H9 (cell line): ENCODE results near the gene KCNG2. TPM values are rescaled to one million over a fixed set of nuclear protein-coding genes. Genes with fewer than 3 reads are reported as not detected.

Source experiments
- DNase-seq: peaks from one replicate; pipeline ENCODE4 v3.0.0-alpha.2; 2017
- H2AFZ ChIP-seq: one replicate; pipeline ENCODE4 v1.6.1; 2013; ENCODE audit warnings: mild to moderate bottlenecking, low read length, control low read depth, moderate library complexity
- H2AK5ac ChIP-seq: 2 replicates; pipeline ENCODE4 v1.6.1; 2013; ENCODE audit warnings: low read length, control low read depth, mixed read lengths; ENCODE audit not compliant: insufficient read length
- H2BK120ac ChIP-seq: one replicate; pipeline ENCODE4 v1.6.1; 2013; ENCODE audit warnings: low read depth, mild to moderate bottlenecking, low read length, control low read depth, inconsistent platforms; ENCODE audit not compliant: poor library complexity, severe bottlenecking
- H2BK12ac ChIP-seq: 2 replicates; pipeline ENCODE4 v1.6.1; 2013; ENCODE audit warnings: low read length, control low read depth, mixed read lengths, low read depth; ENCODE audit not compliant: insufficient read length
- H2BK15ac ChIP-seq: 2 replicates; pipeline ENCODE4 v1.6.1; 2013; ENCODE audit warnings: low read depth, low read length, control low read depth
- H2BK20ac ChIP-seq: one replicate; pipeline ENCODE4 v1.6.1; 2013; ENCODE audit warnings: low read depth, mild to moderate bottlenecking, low read length, control low read depth, inconsistent platforms; ENCODE audit not compliant: poor library complexity, severe bottlenecking
- H2BK5ac ChIP-seq: 2 replicates; pipeline ENCODE4 v1.6.1; 2013; ENCODE audit warnings: low read length, control low read depth, mixed read lengths; ENCODE audit not compliant: insufficient read length
- H3K14ac ChIP-seq: 2 replicates; pipeline ENCODE4 v1.6.1; 2013; ENCODE audit warnings: low read length, control low read depth; ENCODE audit not compliant: insufficient read depth
- H3K18ac ChIP-seq: 2 replicates; pipeline ENCODE4 v1.6.1; 2013; ENCODE audit warnings: low read depth, mild to moderate bottlenecking, mixed read lengths, low read length, control low read depth; ENCODE audit not compliant: insufficient read length
- H3K23ac ChIP-seq: 2 replicates; pipeline ENCODE4 v1.6.1; 2013; ENCODE audit warnings: low read length, control low read depth, mixed read lengths, low read depth; ENCODE audit not compliant: insufficient read length
- H3K23me2 ChIP-seq: 2 replicates; pipeline ENCODE4 v1.6.1; 2013; ENCODE audit warnings: low read depth, mild to moderate bottlenecking, mixed read lengths, low read length, control low read depth; ENCODE audit not compliant: insufficient read length, poor library complexity, severe bottlenecking
- H3K27ac ChIP-seq: 2 replicates; pipeline ENCODE4 v1.5.1; 2013; ENCODE audit warnings: low read length, control low read depth, mixed read lengths, low read depth; ENCODE audit not compliant: insufficient read length
- H3K27me3 ChIP-seq: 2 replicates; pipeline ENCODE4 v1.6.1; 2013; ENCODE audit warnings: low read length, control low read depth, inconsistent platforms; ENCODE audit not compliant: insufficient read depth
- H3K4ac ChIP-seq: 2 replicates; pipeline ENCODE4 v1.6.1; 2013; ENCODE audit warnings: low read depth, mild to moderate bottlenecking, control low read depth, inconsistent platforms, low read length, moderate library complexity
- H3K4me1 ChIP-seq: 2 replicates; pipeline ENCODE4 v1.6.1; 2013; ENCODE audit warnings: low read length, control low read depth, inconsistent platforms; ENCODE audit not compliant: insufficient read depth
- H3K4me2 ChIP-seq: 2 replicates; pipeline ENCODE4 v1.6.1; 2013; ENCODE audit warnings: low read length, control low read depth, mixed read lengths; ENCODE audit not compliant: insufficient read length, insufficient read depth
- H3K56ac ChIP-seq: 2 replicates; pipeline ENCODE4 v1.6.1; 2013; ENCODE audit warnings: low read depth, mild to moderate bottlenecking, mixed read lengths, low read length, control low read depth; ENCODE audit not compliant: insufficient read length
- H3K79me1 ChIP-seq: 2 replicates; pipeline ENCODE4 v1.6.1; 2013; ENCODE audit warnings: low read depth, mild to moderate bottlenecking, moderate library complexity, low read length, control low read depth, inconsistent platforms; ENCODE audit not compliant: insufficient read depth, poor library complexity, severe bottlenecking
- H3K79me2 ChIP-seq: 2 replicates; pipeline ENCODE4 v1.6.1; 2013; ENCODE audit warnings: low read length, control low read depth, inconsistent platforms; ENCODE audit not compliant: insufficient read depth
- H3K9ac ChIP-seq: 2 replicates; pipeline ENCODE4 v1.6.1; 2013; ENCODE audit warnings: low read length, control low read depth, mixed read lengths; ENCODE audit not compliant: insufficient read length; ENCODE audit errors: extremely low read depth
- H3K9me3 ChIP-seq: one replicate; pipeline ENCODE4 v1.6.1; 2013; ENCODE audit warnings: low read depth, low read length, inconsistent platforms; ENCODE audit not compliant: control insufficient read depth
- H3T11ph ChIP-seq: one replicate; pipeline ENCODE4 v1.6.1; 2013; ENCODE audit warnings: mild to moderate bottlenecking, low read length, control low read depth, inconsistent platforms
- H4K20me1 ChIP-seq: one replicate; pipeline ENCODE4 v1.6.1; 2013; ENCODE audit not compliant: control insufficient read depth, insufficient read length, insufficient read depth
- H4K5ac ChIP-seq: 2 replicates; pipeline ENCODE4 v1.6.1; 2013; ENCODE audit warnings: low read depth, mild to moderate bottlenecking, mixed read lengths, low read length, control low read depth; ENCODE audit not compliant: insufficient read length
- H4K8ac ChIP-seq: replicated peaks from 2 replicates; pipeline ENCODE4 v1.6.1; 2013; ENCODE audit warnings: low read length, control low read depth, mixed read lengths, low read depth; ENCODE audit not compliant: insufficient read length
- H4K91ac ChIP-seq: 2 replicates; pipeline ENCODE4 v1.6.1; 2013; ENCODE audit warnings: low read depth, mild to moderate bottlenecking, moderate library complexity, mixed read lengths, low read length, control low read depth; ENCODE audit not compliant: insufficient read length
- H3K27ac Mint-ChIP-seq, 3 experiments: 2 replicates in 2 of 3; 3 replicates in 1 of 3; pipeline ENCODE4 v1.8.0; 2020 to 2021; ENCODE audit warnings: mixed read lengths in 3 of 3, mild to moderate bottlenecking in 1 of 3, moderate library complexity in 1 of 3
- H3K27me3 Mint-ChIP-seq: 2 replicates; pipeline ENCODE4 v1.8.0; 2021; ENCODE audit warnings: low read depth, mild to moderate bottlenecking, moderate library complexity, mixed read lengths
- H3K36me3 Mint-ChIP-seq, 3 experiments: 2 replicates in 2 of 3; 3 replicates in 1 of 3; pipeline ENCODE4 v1.8.0; 2020 to 2021; ENCODE audit warnings: low read depth in 3 of 3, mixed read lengths in 3 of 3; ENCODE audit not compliant: insufficient read depth in 1 of 3
- H3K4me1 Mint-ChIP-seq, 2 experiments: 2 replicates each; pipeline ENCODE4 v1.8.0; 2020; ENCODE audit warnings: mixed read lengths in 2 of 2
- H3K4me3 Mint-ChIP-seq, 2 experiments: 2 replicates in 1 of 2; 3 replicates in 1 of 2; pipeline ENCODE4 v1.8.0; 2020 to 2021; ENCODE audit warnings: mild to moderate bottlenecking in 2 of 2, mixed read lengths in 2 of 2, moderate library complexity in 1 of 2
- H3K9me3 Mint-ChIP-seq, 2 experiments: 2 replicates in 1 of 2; 3 replicates in 1 of 2; pipeline ENCODE4 v1.8.0; 2020; ENCODE audit warnings: mild to moderate bottlenecking in 2 of 2, mixed read lengths in 2 of 2, moderate library complexity in 1 of 2
- CTCF ChIP-seq: fragments of 200-600 bp; sonication (generic); conservative IDR thresholded peaks from 3 replicates; pipeline ENCODE4 v1.8.0; 2021; ENCODE audit warnings: antibody characterized with exemption, mild to moderate bottlenecking
- WGBS: extraction: QIAGEN DNeasy Blood & Tissue Kit; methylation state at CpG from one replicate; pipeline ENCODE4 v1.1.7; 2013; ENCODE audit warnings: missing lambda C conversion rate, low lambda C conversion rate, mixed read lengths; ENCODE audit not compliant: insufficient read length; ENCODE audit errors: extremely low coverage; 5-methylcytosine and 5-hydroxymethylcytosine counted together
- total RNA-seq: library from RNA; stranded (reverse); gene quantifications from 2 replicates; pipeline ENCODE4 v1.2.1, GENCODE V29; 2021

Gene KCNG2
- total RNA-seq, 1 experiment from 2014 or later = 0.15 TPM

- Histone ChIP-seq H2BK15ac (no peak overlapping the region), H3K27ac (no peak overlapping the region), H2BK120ac (no peak overlapping the region), H3K23ac (no peak overlapping the region), H3K9me3 (no peaks in the 10 kb centered on the region), H3K18ac (no peak overlapping the region), H2AK5ac (no peak overlapping the region), H3K56ac (no peak overlapping the region), H4K20me1 (no peaks in the 10 kb centered on the region), H3K4me1 (no peaks in the 10 kb centered on the region), H3K79me2 (no peaks in the 10 kb centered on the region), H2BK12ac (no peak overlapping the region), H4K8ac (no peak overlapping the region), H3T11ph (no peak overlapping the region), H3K4me2 (no peak overlapping the region), H3K14ac (no peak overlapping the region), H4K91ac (no peak overlapping the region), H2AFZ (no peak overlapping the region), H4K5ac (no peak overlapping the region), H3K27me3 (peaks cover 2% of the 10 kb centered on the region; the same call in 1 of the 2 replicates), H2BK5ac (no peak overlapping the region), H3K79me1 (no peaks in the 10 kb centered on the region), H3K4ac (no peak overlapping the region), H3K23me2 (no peaks in the 10 kb centered on the region), H2BK20ac (no peak overlapping the region), H3K9ac (no peak overlapping the region)
- peaks cover 5 to 7% of the 10 kb centered on the region in 2 experiments; a peak in 3 of 4 replicates for H3K4me1 Mint-ChIP-seq
- no peak overlapping the region for H3K4me3 Mint-ChIP-seq
- TF ChIP-seq CTCF = no peak
- H3K9me3 Mint-ChIP-seq = no peaks in the 10 kb centered on the region
- no CpG with 5 or more reads among the region's 15 CpGs for WGBS
- DNase-seq = no peak
- H3K36me3 Mint-ChIP-seq = no peaks in the 10 kb centered on the region
- H3K27me3 Mint-ChIP-seq = peaks cover 24% of the 10 kb centered on the region
- H3K27ac Mint-ChIP-seq = no peak overlapping the region
Measured at GRCh38 chr18:79804130-79804787, 6.5 kb downstream of the KCNG2 start.
